ENCODE measurements around the gene VWF.

The VWF gene

GRCh38 chr12:6099316-6099715, 25.2 kb downstream of the VWF start:
- FAIRE-seq, result no peak

- FAIRE-seq, result no peak
These were observed 27.1 kb downstream of the VWF start for GRCh38 chr12:6097411-6097810.

DNA sequence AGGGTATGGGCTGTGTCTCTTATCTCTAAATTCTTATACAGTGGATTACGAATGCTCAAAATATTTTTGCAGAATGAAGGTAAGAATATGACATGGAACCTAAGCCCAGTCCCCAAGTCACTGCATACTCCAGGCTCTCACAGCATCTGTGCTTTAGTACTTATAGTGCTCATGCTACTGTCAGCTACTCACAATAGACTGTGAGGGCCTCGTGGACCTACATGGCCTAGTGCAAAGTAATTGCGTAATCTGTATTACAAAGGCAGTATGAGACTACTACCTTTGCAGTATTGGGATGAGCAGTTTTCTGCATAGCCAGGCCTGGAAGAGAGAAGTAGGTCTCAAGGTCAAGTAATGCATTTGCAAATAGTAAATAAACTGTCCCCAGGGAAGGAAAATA, 27.9 kb downstream of the VWF start:
- FAIRE-seq, result no peak

GRCh38 chr12:6095269-6095668, 29.2 kb downstream of the VWF start:
- FAIRE-seq, result no peak

DNA sequence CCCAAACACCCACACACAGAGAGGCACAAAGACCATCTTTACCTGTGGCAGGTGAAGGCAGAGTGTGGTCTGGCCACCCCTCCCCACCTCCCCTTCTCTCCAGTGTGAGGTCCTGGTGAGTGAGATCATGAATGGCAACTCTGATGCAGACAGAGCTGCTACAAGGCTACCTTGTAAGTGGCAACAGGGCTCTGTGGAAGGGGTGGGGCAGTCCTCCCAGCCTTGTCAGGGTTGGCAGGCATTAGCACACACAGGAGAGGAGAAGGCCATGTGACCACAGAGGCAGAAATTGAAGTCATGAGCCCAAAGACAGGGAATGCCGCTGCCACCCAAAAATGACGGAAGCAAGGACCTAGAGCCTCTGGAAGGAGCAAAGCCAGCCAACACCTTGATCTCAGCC, 30.7 kb downstream of the VWF start:
- no peak for FAIRE-seq

- FAIRE-seq, result no peak
These were observed 31.4 kb downstream of the VWF start for GRCh38 chr12:6092784-6093722.

DNA sequence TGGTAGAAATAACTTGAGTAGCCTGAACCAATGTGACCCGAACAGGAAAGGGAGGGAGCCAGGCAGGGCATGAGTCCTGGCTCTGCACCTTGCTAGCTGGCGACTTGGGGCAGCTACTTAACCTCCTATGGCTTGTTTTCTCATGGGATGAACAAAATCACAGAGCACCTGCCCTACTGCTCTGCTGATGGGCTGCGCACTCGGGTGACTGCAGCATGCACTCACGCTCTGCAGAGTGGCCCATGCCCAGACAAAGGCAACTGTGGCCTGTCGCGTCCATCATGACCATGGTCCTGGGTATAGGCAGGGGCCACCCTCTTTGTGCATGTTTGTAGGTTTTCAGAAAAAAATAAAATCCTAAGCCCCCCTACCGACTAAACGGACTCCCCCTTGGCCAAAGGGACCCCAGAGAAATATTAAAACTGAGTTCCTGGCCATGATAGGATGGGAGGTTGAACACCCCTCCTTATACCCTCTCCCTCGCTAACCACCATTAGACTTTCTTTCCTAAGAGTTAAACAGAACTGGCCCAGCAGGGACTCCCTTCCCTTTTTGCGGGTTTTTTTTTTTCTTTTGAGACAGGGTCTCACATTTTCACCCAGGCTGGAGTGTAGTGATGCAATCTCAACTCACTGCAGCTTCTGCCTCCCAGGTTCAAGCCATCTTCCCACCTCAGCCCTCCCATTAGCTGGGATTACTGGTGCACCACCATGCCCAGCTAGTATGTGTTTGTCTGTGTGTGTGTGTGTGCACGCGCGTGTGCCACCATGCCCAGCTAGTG, 32.5 kb downstream of the VWF start:
- no peak for FAIRE-seq

DNA sequence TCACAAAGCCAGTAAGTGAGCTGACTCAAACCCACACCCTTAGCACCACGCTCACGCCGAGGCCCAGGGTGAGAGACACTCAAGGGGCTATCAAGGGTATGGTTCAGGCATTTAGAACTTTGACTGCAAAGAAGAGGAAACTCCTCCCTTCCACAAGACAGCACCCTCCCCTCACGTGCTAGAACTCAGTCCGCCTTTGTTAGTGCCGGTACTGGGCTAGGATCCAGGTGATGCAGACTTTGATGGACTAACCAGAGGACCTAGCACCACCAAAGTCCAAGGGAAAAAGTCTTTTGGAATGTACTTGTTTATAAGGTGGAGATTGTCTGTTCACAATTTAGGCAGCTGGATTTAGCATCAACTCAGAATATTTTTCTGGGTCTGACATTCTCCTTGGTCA, 33.7 kb downstream of the VWF start:
- FAIRE-seq, result no peak

DNA sequence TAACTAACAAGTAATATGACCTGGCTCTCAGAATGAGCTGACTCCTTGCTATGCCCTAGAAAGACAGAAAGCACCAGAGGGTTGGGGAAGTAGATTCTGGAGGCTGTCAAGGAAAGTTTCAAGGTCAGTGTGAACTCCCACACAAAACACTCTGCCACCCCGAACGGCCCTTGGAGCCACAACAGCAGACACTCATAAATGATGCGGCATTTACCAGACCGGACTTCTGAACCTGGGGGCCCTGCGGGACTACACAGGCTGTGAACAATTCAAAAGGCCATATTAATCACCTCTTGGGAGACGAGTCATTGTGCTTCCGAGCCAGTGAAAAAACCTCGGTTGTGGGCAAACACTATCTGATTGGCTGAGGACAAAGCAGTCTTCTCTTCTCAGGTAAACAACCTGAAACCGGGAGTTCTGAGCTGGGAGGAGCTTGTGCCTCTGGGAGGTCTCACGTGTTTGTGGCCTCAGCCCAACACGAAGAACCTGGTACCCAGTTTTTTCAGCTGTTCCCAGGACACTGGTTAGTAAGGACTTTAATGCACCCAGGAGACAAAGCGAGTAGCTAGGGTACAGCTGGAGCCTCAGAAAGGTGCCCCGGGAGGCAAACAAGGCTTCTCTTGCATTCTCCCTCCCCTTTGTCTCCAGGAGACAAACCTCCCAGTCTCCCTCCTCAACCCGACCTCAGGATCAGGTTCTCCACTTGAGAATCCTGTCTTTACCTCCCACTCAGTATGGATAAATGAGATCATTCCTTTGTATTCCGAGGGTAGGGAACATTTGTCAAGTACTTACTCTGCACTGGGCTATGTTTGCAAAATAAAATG, 35.3 kb downstream of the VWF start:
- no peak for FAIRE-seq

DNA sequence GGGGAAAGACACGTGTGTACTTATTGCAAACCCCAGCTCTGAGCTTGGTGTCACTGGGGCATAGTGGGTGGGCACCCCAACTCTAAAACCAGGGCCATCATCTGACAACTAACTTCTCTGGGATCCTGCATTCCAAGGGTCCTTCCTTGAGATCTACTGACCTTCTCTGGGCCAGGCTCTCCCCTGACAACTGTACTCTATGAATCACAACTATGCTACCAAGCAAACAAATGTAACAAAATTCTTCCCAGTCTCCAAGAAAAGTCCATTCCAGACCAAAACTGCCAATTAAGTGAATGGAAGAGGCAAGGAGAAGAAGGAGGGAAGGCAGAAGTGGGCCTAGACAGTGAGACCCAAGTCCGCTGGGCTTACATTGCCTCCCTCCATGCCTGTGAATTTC, 38.2 kb downstream of the VWF start:
- no peak for FAIRE-seq

DNA sequence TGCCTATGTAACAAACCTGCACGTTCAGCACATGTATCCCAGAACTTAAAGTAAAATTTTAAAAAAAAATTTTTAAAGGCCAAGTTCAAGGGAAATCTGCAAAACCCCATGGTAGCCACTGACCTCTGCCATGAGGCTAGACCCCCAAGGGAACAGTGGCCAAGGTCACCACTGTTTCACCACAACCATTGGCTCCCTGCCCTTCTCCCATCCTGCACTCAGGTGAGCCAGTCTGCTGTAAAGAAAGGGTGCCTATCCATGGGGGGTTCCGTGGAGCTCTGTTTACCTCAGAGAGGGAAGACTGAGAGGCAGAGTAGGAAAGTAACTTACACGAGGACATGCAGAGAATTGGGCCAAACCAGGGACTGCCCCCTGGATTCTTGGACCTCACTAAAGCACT, 38.6 kb downstream of the VWF start:
- no peak for FAIRE-seq

GRCh38 chr12:6084969-6085450, 39.5 kb downstream of the VWF start:
- no peak for FAIRE-seq

- no peak for FAIRE-seq
These were observed 40.1 kb downstream of the VWF start for GRCh38 chr12:6084261-6084968.

DNA sequence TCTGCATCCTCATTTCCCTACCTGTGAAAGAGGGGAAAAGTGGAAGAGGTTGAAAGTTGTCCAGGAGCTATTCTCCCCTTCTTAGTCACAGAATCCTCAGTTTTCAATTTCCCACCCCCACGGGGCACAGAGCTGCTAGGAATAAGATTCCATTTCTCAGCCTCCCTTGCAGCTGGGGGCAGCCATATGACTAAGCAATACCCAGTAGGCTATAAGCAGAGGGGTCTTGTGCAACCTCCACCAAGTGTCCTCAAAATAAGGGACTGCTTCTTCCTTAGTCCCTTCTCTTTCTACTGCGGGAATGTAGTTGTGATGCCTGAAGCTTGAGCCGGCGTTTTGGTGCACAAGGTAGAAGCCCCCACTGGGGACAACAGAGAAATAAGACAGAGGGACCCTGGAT, 40.9 kb downstream of the VWF start:
- no peak for FAIRE-seq

- FAIRE-seq, result no peak
These were observed 41.9 kb downstream of the VWF start for GRCh38 chr12:6082613-6083012.

- FAIRE-seq, result no peak
These were observed 44.1 kb downstream of the VWF start for GRCh38 chr12:6080149-6081045.

- no peak for FAIRE-seq
These were observed 45.9 kb downstream of the VWF start for GRCh38 chr12:6078398-6079096.

GRCh38 chr12:6077692-6078083, 46.8 kb downstream of the VWF start:
- no peak for FAIRE-seq

- no peak for FAIRE-seq
These were observed 47.4 kb downstream of the VWF start for GRCh38 chr12:6076776-6077691.

DNA sequence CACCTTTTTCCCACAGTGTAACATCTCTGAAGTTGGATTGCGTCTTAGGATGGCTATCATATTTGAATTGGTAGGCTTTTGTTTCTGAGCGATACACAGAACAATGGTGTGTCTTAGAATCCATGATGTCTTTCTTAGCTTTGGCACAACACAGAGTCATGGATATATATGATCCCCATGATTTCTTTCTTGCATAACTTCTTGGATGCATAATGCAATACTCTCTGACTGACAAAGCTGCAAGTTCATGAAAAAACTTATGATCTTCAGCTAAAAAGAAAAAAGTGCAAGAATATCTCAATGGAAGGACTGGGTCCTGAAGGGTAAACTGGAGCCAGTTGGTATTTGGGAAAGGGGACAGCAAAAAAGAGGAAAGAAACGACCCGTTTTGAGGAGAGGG, 48.1 kb downstream of the VWF start:
- FAIRE-seq, result no peak

All from A204.1 (cell line).